Right renal pelvis (tissue), 4 donors: ENCODE results near the gene RFLNA. TPM values are rescaled to one million over a fixed set of nuclear protein-coding genes. Genes with fewer than 3 reads are reported as not detected.

Experiments
- DNase-seq, 4 donors: peaks; one replicate each; pipeline ENCODE4 v3.0.0-alpha.2; 2013; ENCODE audit warnings: low read depth in 4 of 4, low spot score in 3 of 4, missing footprints in 1 of 4
- polyA plus RNA-seq, 4 donors: library from polyadenylated mRNA; unstranded; fragments of 120-200 nt; gene quantifications; one replicate each; pipeline ENCODE4 v1.2.1, GENCODE V29; 2013; ENCODE audit not compliant: insufficient read length in 4 of 4

Gene RFLNA
- polyA plus RNA-seq, 4 donors = 6.1 to 8.6 (median 7.5) TPM

- no peak for DNase-seq
These were observed 57.9 kb downstream of the RFLNA start for GRCh38 chr12:124352839-124353238.

GRCh38 chr12:124354400-124354799 lies 59.5 kb downstream of the RFLNA start:
- no peak for DNase-seq

GRCh38 chr12:124356221-124356620 lies 61.3 kb downstream of the RFLNA start:
- no peak for DNase-seq

- no peak for DNase-seq
These were observed 62.7 kb downstream of the RFLNA start for GRCh38 chr12:124357616-124358015.

- no peak for DNase-seq
These were observed 63.7 kb downstream of the RFLNA start for GRCh38 chr12:124358572-124358971.

GRCh38 chr12:124359671-124360581 lies 65.0 kb downstream of the RFLNA start:
- no peak for DNase-seq

GRCh38 chr12:124361074-124361970 lies 66.4 kb downstream of the RFLNA start:
- DNase-seq = no peak

GRCh38 chr12:124361996-124362395 lies 67.1 kb downstream of the RFLNA start:
- no peak for DNase-seq

- DNase-seq = no peak
These were observed 68.6 kb downstream of the RFLNA start for GRCh38 chr12:124363353-124363965.

- DNase-seq = no peak
These were observed 69.7 kb downstream of the RFLNA start for GRCh38 chr12:124364543-124364942.
